HCEC 1CT (cell line): Measurements from ENCODE around the gene ACP7.
"Not testable (repeated sequence)": the region's sequence is repeated elsewhere in the genome, so short reads cannot be mapped to it uniquely, and the experiment has no call there.

Experiments used
- DNase-seq: peaks from one replicate; pipeline ENCODE4 v3.0.0-alpha.2; 2017

Gene ACP7

DNA sequence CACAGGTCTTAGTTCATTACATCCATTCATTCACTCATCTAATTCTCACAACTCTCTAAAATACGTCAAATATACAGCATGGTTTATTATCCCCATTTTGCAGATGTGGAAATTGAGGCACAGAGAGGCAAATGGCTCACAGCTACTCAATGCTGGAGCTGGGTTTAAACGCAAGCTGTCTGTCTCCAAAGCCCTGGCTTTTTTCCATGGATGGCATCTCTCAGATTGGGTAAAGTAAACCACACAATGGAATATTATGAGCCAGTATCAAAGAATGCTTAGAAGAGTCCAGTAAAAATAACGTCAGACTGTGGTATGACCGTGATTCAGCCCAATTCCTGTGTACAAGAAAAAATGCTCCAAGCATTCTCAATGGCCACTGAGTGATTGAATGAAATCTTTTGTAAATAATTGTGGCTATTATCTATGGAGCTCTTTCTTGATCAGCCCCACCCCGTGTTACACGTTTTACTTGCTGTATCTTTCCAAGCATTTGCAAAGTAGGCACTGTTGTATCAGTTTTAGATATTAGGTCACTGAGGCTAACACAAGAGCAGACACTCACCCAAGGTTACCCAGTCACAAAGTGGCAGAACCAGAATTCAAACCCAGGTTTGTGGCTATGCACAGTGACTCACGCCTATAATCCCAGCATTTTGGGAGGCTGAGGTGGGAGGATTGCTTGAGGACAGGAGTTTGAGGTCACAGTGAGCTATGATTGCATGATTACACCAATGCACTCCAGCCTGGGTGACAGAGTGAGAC is 5.5 kb upstream of the ACP7 start:
- peak; percentile 95 for DNase-seq

DNA sequence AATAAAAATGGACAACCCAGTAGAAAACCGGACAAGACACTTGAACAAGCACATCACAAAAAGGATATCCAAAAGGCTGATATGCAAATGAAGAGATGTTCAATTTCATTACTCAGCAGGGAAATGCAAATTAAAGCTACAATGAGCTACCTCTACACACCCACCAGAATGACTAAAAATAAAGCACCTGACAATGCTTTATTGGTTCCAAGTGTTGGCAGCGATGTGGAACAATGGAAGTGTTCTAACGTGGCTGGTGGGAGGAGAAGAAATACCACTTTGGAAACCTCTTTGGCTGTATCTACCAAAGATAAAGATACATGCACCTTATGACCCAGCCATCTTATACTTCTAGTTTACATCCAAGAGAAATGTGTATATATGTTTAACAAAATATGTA is 3.7 kb upstream of the ACP7 start:
- DNase-seq: no peak

DNA sequence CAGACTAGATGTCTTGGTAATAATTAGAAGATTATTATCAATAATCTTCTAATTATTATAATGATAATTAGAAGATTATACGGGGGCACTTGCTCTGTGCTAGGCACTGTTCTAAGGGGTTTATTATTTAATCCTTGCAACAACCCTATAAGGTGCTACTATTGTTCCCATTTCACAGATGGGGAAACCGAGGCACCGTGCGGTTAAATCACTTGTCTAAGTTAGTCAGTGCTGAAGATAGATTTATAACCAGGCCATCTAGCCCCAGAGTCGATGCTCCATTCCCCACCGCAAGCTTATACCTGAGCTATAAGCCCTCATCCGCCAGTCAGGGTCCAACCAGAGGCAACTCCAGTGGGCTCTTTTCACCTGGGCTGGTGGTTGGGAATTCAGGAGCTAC is 2.0 kb upstream of the ACP7 start:
- DNase-seq: no peak

DNA sequence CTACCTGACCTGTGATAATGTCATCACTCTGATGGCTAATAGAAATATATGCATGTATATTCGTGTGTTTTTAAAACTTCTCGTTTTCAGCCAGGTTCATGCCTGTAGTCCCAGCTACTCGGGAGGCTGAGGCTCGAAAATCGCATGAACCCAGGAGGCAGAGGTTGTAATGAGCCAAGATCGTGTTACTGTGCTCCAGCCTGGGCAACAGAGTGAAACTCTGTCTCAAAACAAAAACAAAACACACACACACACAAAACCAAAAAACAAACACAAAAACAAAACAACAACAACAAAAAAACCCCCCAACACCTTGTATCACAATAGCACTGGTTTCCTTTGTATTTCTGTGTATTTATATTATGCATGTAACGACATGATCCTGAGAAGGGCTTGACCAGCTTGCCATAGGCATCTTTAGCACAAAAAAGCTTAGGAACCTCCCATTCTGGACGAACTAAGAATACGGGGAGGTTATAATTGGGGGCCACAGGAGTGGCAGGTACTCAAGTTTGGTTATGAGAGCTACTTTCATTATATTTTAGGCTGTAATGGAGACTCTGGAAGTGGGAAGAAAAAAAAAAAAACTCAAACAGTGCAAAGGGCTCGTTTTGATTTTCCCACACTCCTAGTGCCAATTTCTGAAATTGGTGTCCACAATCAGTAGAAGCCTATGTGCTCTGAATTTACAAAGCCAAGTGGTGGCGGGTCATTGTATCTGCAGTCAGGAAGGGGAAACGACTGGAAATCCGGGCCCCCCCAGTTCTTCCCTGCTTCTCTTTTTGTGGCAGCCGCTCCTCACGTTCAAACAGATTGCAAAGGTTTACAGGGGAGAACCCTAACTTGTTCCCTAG is 1.2 kb upstream of the ACP7 start:
- DNase-seq: no peak

DNA sequence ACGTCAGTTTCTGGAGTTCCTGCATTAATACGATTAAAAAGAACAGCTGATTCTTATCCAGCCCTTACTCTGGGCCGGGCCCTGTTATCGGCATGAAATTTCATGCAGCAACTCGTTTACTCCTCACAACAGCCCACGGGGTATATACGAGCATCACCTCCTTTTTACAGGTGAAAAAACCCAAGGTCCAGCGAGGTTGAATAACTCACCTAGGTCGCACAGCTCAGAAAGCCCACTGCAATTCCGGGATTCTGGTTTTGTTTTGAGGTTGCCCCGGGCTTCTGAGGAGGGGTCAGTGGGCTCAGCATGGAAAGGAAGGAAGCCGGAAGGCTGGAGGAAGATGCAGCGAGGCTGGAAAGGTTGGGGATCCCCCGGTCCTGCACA is 577 bp upstream of the ACP7 start:
- DNase-seq: no peak

DNA sequence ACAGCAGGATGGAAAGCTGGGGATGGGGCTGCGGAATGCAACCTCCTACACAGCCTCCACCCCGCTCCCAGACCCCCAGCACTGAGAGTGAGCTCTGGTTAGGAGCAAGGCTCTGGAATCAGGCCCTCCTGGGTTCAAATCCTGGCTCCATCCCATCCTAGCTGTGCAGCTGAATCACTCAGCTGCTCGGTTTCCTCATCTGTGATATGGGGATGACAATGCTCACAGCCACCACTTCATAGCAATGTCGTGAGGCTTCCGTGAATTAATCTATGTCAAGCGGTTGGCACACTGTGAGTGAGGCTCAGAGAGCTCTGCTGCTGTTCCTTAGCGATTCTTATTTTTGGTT is 538 bp downstream of the ACP7 start:
- no peak for DNase-seq

DNA sequence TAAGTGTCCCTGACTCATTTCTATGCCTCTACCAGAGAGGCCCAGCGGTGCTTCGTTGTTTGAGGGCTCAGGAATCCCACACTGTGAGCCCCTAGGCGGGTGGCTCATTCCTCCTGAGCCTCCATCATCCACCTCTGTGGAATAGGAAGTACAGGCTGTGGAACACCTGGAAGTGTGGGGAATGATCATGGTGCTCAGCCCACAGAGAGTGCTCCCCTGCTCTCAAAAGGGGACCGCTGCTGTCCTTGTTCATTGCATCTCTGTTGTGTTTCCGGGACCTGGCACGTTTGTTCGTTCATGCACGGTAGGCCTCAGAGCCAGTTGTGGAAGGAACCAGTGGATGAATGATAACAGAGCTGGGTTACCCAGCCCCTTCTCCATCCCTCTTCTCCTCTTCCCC is 1.2 kb downstream of the ACP7 start:
- DNase-seq: no peak

DNA sequence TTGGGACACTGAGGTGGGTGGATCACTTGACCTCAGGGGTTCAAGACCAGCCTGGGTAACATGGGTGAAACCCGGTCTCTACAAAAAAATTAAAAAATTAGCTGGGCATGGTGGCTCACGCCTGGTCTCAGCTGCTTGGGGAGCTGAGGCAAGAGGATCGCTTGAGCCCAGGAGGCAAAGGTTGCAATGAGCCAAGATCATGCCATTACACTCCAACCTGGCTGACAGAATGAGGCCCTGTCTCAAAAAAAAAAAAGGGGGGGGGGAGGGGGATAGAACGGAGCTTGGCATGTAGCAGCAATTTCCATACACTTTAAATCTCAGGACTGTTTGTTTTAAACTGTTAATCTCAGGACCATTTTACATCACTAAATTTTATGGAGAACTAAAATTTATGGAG is 2.2 kb downstream of the ACP7 start:
- DNase-seq: no peak

DNA sequence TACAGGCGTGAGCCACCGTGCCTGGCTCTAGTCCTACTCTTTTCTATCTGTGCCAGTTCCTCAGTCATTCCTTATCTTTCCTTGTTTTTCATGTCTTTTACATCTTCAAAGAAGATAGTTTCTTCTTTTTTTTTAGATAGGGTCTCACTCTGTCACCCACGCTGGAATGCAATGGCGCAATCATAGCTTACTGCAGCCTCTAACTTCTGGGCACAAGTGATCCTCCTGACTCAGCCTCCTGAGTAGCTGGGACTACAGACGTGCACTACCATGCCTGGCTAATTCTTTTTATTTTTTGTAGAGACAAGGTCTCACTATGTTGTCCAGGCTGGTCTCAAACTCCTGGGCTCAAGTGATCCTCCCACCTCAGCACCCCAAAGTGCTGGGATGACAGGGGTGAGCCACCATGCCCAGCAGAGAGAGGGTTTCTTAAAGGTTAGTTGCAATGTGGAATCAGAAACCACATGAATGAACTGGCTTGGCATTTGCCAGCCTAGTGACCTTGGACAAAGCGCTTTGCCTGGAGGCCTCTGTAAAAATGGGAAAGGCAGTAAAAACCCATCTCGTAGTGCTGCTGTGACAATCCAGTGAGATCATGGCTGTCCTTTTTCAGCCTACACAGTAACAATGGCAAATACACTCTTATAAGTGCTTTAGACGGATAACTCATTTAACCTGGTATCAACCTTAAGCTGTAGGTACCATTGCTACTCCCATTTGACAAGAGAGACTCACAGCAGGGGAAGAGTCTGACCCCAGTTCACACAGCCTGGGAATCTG is 3.9 kb downstream of the ACP7 start:
- no peak for DNase-seq

DNA sequence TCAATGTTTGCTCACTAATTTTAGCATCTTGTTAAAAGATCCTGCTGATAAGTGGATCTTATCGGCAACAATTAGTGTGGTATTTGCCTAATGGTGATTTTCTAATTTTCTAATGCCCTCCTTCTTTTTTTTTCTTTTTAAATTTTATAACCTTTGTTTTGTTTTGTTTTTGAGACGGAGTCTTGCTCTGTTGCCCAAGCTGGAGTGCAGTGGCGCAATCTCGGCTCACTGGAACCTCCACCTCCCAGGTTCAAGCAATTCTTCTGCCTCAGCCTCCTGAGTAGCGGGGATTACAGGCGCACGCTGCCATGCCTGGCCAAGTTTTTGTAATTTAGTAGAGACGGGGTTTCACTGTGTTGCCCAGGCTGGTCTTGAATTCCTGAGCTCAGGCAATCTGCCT is 5.8 kb downstream of the ACP7 start:
- not testable (repeated sequence) for DNase-seq

DNA sequence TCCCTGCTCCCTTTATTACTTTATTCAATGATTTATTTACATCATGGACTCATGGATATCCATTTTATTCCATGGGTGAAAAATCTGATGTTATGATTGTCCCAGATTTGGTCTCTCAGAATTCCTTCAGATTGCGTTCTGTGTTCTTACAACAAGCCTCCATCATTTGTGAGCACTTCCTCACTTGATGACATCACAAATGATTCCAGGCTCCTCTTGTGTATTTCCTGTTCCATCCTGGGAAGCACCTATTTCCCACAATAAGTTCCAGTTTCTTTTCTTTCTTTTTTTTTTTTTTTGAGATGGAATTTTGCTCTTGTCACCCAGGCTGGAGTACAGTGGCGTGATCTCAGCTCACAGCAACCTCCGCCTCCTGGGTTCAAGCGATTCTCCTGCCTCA is 6.7 kb downstream of the ACP7 start:
- DNase-seq: no peak

DNA sequence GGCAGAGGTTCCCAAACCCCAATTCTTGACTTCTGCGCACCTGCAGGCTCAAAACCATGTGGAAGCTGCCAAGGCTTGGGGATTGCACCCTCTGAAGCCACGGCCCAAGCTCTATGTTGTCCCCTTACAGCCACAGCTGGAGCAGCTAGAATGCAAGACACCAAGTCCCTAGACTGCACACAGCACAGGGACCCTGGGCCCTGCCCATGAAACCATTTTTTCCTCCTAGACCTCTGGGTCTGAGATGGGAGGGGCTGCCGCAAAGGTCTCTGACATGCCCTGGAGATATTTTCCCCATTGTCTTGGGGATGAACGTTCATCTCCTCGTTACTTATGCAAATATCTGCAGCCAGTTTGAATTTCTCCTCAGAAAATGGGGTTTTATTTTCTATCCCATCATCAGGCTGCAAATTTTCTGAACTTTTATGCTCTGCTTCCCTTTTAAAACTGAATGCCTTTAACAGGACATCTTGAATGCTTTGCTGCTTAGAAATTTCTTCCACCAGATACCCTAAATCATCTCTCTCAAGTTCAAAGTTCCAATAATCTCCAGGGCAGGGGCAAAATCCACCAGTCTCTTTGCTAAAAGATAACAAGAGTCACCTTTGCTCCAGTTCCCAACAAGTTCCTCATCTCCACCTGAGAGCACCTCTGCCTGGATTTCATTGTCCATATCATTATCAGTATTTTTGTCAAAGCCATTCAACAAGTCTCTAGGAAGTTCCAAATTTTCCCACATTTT is 11.8 kb downstream of the ACP7 start:
- DNase-seq: not testable (repeated sequence)

DNA sequence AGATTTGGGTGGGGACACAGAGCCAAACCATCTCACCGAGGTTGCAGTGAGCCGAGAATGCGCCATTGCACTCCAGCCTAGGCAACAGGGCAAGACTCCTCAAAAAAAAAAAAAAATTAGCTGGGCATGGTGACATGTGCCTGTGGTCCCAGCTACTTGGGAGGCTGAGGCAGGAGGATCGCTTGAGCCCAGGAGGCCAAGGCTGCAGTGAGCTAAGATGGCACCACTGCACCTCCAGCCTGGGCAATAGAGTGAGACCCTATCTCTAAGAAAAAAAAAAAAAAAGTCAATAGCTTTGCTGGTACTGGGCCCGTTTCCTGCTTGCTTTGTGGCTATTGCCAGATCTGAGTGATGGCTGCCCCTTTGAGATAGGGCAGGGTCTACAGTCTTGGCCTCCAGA is 13.1 kb downstream of the ACP7 start:
- DNase-seq: no peak

DNA sequence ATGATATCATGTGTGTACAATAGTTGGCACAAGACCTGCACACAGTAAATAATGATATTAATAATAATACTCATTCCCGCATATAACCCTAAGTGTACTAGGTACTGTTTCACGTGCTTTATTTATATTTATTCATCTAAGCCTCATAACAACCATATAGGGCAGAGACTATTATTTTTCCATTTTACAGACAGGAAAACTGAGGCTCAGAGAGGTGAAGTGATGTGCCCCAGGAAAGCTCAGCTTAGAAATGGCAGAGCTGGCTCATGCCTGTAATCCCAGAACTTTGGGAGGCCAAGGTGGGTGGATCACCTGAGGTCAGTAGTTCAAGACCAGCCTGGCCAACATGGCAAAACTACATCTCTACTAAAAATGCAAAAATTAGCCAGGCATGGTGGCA is 13.6 kb downstream of the ACP7 start:
- no peak for DNase-seq

DNA sequence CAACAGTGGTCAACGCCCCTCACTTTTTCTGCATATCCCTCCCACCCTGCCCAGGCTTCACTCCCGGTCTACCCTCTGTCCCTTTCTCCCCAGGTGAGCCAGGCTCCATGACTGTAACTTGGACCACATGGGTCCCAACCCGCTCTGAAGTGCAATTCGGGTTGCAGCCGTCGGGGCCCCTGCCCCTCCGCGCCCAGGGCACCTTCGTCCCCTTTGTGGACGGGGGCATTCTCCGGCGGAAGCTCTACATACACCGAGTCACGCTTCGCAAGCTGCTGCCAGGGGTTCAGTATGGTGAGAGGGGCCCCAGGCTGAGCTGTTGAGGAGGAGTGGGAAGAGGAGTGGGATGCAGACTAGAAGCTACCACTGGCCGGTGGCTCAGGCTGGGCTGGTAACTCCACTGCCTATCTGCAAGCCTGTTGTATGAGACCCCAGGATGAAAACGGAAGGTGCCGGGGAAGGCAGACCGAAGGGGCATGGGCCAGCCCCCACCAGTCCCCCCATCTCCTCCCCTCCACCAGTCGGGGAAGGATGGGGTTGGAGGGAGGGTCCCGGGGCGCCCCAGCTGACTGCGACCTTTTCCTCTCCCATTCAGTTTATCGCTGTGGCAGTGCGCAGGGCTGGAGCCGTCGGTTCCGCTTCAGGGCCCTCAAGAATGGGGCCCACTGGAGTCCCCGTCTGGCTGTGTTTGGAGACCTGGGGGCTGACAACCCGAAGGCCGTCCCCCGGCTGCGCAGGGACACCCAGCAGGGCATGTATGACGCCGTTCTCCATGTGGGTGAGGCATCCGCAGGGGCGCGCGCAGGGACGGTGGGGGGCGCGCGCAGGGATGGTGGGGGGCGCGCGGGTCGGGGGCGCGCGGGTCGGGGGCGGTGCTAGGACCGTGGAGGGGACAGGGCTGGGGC is 14.4 kb downstream of the ACP7 start:
- DNase-seq: no peak

DNA sequence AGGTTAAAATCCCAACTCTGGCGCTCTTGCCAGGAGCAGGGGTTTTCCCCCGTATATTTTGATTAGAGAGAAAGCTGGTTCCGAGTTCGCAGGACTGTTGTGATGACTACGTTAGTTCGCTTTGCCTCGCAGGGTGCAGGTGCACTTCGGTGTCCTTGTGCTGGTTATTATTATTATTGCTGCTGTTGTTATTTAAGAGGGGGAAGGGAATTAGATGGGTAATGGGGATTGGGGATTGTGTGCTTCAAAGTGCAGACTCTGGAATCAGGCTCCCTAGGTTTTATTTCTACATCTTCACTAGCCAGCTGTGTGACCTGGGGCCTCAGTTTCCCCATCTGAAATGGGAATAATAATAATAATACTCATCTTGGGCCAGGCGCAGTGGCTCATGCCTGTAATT is 15.2 kb downstream of the ACP7 start:
- no peak for DNase-seq

DNA sequence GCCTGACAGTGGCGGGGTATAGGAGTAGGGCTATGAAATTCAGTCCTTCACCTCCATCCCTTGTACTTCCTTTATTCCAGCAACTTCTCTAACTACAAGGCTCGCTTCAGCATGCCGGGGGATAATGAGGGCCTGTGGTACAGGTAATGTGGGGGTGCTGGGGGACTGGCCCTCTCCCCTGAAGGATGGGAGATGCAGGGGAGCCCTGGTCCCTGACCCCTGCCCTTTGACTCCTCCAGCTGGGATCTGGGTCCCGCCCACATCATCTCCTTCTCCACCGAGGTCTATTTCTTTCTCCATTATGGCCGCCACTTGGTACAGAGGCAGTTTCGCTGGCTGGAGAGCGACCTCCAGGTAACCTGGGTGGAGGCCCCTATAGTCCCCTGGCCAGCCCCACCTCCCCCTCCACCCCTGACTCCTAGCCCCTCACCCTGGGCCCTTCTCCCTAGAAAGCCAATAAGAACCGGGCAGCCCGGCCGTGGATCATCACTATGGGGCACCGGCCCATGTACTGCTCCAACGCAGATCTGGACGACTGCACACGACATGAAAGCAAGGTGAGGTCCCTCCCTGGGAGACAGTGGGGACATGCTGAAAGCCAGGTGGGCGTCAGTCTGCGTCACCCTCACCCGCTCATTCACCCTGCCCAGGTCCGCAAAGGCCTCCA is 16.5 kb downstream of the ACP7 start:
- no peak for DNase-seq

DNA sequence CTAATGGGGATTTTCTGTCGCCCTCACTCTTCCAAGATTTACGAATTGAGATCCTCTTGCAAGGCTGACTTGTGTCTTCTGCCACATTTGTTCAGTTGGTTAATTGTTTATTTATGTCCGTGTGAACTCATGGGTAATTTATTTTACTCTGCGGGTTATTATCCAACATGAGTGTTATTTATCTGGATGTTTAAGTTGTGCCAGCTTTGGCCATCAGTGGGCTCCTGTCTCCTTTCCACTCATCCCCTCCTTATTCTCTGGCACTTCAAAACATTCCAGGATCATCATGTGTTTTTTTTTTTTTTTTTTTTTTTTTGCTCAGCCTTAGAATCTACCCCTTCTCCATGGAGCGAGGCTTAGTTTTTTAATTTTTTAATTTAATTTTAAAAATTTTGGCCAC is 19.0 kb downstream of the ACP7 start:
- no peak for DNase-seq

DNA sequence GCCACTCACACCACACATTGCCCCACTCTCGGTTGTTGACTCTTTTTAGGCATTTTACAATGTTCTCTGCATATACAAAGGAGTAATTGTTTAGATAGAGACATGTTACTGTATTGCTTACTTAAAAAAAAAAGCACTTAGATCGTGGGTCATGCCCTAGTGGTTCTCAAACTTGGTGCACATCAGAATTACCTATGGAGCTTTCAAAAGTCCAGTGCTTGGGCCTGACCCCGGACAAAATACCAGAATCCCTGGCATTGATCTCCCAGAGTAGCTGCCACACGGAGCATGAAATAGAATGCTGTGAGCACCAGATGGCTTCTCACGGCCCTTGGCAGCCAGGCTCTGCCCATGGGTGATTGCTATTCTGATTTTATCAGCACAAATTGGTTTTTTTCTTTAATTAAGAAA is 20.0 kb downstream of the ACP7 start:
- no peak for DNase-seq

DNA sequence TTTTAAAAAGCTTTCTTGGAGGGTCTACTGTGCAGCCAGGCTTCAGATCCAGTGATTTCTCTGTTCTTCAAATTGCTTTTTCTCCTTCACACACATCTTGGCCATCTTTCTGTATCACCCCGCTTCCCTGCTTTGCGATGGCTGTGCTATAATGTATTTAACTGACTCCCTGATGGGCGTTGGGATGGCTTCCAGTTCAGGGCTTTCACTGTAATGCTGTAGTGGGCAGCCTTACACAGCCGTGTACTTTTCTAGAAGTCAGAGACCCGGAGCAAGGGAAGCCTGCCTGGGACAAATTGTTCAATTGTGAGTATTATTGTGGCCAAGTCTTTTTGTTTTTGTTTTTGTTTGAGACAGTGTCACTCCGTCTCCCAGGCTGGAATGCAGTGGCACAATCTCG is 22.0 kb downstream of the ACP7 start:
- DNase-seq: no peak

DNA sequence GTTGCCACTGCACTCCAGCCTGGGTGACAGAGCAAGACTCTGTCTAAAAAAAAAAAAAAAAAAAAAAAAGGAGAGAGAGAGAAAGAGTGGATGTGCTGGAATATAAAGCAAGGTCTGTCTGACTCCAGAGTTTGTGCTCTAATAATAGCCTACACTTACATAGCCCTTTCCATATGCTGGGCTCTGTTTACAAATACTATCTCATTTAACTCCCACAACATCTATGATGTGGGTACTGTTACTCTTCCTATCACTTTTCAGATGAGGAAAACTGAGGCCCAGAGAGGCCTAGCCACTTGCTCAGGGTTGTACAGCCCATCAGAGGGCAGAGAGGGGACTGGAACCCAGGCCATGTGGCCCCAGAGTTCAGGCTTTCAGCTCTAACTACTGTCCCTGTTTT is 25.5 kb downstream of the ACP7 start:
- no peak for DNase-seq
